ENCODE results near the gene HS6ST2. TPM values are rescaled to one million over a fixed set of nuclear protein-coding genes. Genes with fewer than 3 reads are reported as not detected.
A peak's percentile ranks its signal among the peaks of the same experiment; 100 is the strongest.

Gene HS6ST2
- total RNA-seq, 4 donors from 2014 or later, result 0.14 to 1.1 TPM; not detected in 2

- Histone ChIP-seq H3K4me1 (no peaks in the 10 kb centered on the region), H3K4me3 (no peak overlapping the region), H3K9me3 (no peaks in the 10 kb centered on the region), H3K27ac (no peak overlapping the region), H3K27me3 (no peaks in the 10 kb centered on the region), H3K36me3 (no peaks in the 10 kb centered on the region)
- TF ChIP-seq CTCF (IDR thresholded peaks at IDR 0.05) (peak; percentile 31 to 54 (median 37)), POLR2A (IDR thresholded peaks at IDR 0.05) (no peak)
- DNase-seq, result no peak
- 36% methylated on average over 3 of the region's 3 CpGs; no CpG with 5 or more reads in 1 of the 2 donors for WGBS, 2 donors (ENCODE audit: low coverage in 1 of 2)
- in situ Hi-C loops (cut with MboI; ENCODE audit: low pct_ligation_motif_present in 1 of 4, low pct_unique_long_range_greater_than_20kb in 1 of 4, low sequenced_read_pairs in 3 of 4) (no loop called here), intact Hi-C loops (cut with DNase I; ENCODE audit: low total_unique reads) (no loop called here)
Measured at GRCh38 chrX:132631579-132632232, 326.7 kb downstream of the HS6ST2 start.

- Histone ChIP-seq H3K4me3 (no peak overlapping the region), H3K27me3 (no peaks in the 10 kb centered on the region), H3K4me1 (no peaks in the 10 kb centered on the region), H3K36me3 (no peaks in the 10 kb centered on the region), H3K27ac (no peak overlapping the region), H3K9me3 (no peaks in the 10 kb centered on the region)
- no peak for DNase-seq
- WGBS, 2 donors (ENCODE audit: low coverage in 1 of 2), result 74 to 100% methylated on average over 1 to 5 of the region's 5 CpGs
- TF ChIP-seq POLR2A (IDR thresholded peaks at IDR 0.05) (no peak), POLR2AphosphoS5 (IDR thresholded peaks at IDR 0.05) (no peak), CTCF (IDR thresholded peaks at IDR 0.05) (no peak), EP300 (IDR thresholded peaks at IDR 0.05; ENCODE audit: low read depth) (no peak)
- in situ Hi-C loops (cut with MboI; ENCODE audit: low pct_ligation_motif_present in 1 of 4, low pct_unique_long_range_greater_than_20kb in 1 of 4, low sequenced_read_pairs in 3 of 4), result loop anchor here (25.0 kb wide), 2 partner anchors 337 to 762 kb away; no protein-coding TSS in a partner anchor
- intact Hi-C loops (cut with DNase I; ENCODE audit: low total_unique reads), result no loop called here
Measured at GRCh38 chrX:132624466-132624865, 334.0 kb downstream of the HS6ST2 start.

- in situ Hi-C loops (cut with MboI; ENCODE audit: low pct_ligation_motif_present in 1 of 4, low pct_unique_long_range_greater_than_20kb in 1 of 4, low sequenced_read_pairs in 3 of 4) (loop anchor here (25.0 kb wide), 2 partner anchors 337 to 762 kb away; no protein-coding TSS in a partner anchor), intact Hi-C loops (cut with DNase I; ENCODE audit: low total_unique reads) (no loop called here)
- H3K9me3 ChIP-seq, result no peaks in the 10 kb centered on the region
- H3K36me3 ChIP-seq, result no peaks in the 10 kb centered on the region
- WGBS, 2 donors (ENCODE audit: low coverage in 1 of 2), result 37% methylated on average over 3 of the region's 3 CpGs; no CpG with 5 or more reads in 1 of the 2 donors
- H3K27me3 ChIP-seq, result no peaks in the 10 kb centered on the region
- H3K4me3 ChIP-seq, result no peak overlapping the region
- no peaks in the 10 kb centered on the region for H3K4me1 ChIP-seq
- TF ChIP-seq POLR2AphosphoS5 (IDR thresholded peaks at IDR 0.05) (no peak), EP300 (IDR thresholded peaks at IDR 0.05; ENCODE audit: low read depth) (no peak), CTCF (IDR thresholded peaks at IDR 0.05) (no peak), POLR2A (IDR thresholded peaks at IDR 0.05) (no peak)
- DNase-seq, result no peak
- no peak overlapping the region for H3K27ac ChIP-seq
Measured at GRCh38 chrX:132623942-132624341, 334.5 kb downstream of the HS6ST2 start.

GRCh38 chrX:132623300-132623699 lies 335.1 kb downstream of the HS6ST2 start:
- no peaks in the 10 kb centered on the region for H3K4me1 ChIP-seq
- in situ Hi-C loops (cut with MboI; ENCODE audit: low pct_ligation_motif_present in 1 of 4, low pct_unique_long_range_greater_than_20kb in 1 of 4, low sequenced_read_pairs in 3 of 4) (loop anchor here (25.0 kb wide), 2 partner anchors 336 to 761 kb away; no protein-coding TSS in a partner anchor), intact Hi-C loops (cut with DNase I; ENCODE audit: low total_unique reads) (no loop called here)
- DNase-seq, result no peak
- WGBS, 2 donors (ENCODE audit: low coverage in 1 of 2), result 65 to 77% methylated on average over 2 of the region's 2 CpGs
- H3K27me3 ChIP-seq, result no peaks in the 10 kb centered on the region
- TF ChIP-seq POLR2A (IDR thresholded peaks at IDR 0.05), result no peak
- no peak for TF ChIP-seq CTCF (IDR thresholded peaks at IDR 0.05)
- TF ChIP-seq EP300 (IDR thresholded peaks at IDR 0.05; ENCODE audit: low read depth), result no peak
- no peak for TF ChIP-seq POLR2AphosphoS5 (IDR thresholded peaks at IDR 0.05)
- no peak overlapping the region for H3K27ac ChIP-seq
- no peak overlapping the region for H3K4me3 ChIP-seq
- H3K9me3 ChIP-seq, result no peaks in the 10 kb centered on the region
- no peaks in the 10 kb centered on the region for H3K36me3 ChIP-seq
